ENCODE measurements around the gene TOPAZ1.

- TF ChIP-seq CTCF (IDR thresholded peaks at IDR 0.05; ENCODE audit: insufficient read depth, low read length, poor library complexity, severe bottlenecking) (no peak), EZH2phosphoT487 (conservative IDR thresholded peaks at IDR 0.05; ENCODE audit: low read length) (no peak)
These were observed 9.3 kb upstream of the TOPAZ1 start for GRCh38 chr3:44232407-44232806.

Measured in SU-DHL-6 (cell line).